NCI-H524 (cell line): Measurements from ENCODE around the gene GATB.
"Not testable (repeated sequence)": the region's sequence is repeated elsewhere in the genome, so short reads cannot be mapped to it uniquely, and the experiment has no call there.

Experiments used
- DNase-seq, 2 experiments: peaks; one replicate each; lab custom pipeline; 2025; lab: John Stamatoyannopoulos, UW

GATB gene

GRCh38 chr4:151731670-151732069 is 29.1 kb downstream of the GATB start:
- not testable (repeated sequence) for DNase-seq

GRCh38 chr4:151729731-151730559 is 30.9 kb downstream of the GATB start:
- no peak for DNase-seq

GRCh38 chr4:151728679-151729078 is 32.1 kb downstream of the GATB start:
- DNase-seq: no peak

DNA sequence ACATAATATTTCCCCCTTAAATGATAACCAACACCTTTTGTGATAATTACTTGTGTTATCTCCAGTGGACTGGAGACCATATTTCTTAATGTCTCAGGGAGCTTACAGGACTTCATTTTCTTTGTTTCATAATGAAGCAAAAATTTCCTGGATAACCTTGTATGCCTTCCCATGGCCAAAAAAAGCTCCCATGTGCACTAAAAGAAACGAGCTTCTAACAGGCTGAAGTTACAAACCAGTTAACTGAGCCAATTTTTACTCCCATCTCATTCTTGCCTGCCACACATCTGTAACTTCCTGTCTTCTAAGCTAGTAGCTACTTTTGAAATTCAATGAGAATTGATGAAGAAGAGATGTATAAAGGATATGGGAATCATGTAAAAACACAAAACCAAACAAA is 32.8 kb downstream of the GATB start:
- DNase-seq: no peak

DNA sequence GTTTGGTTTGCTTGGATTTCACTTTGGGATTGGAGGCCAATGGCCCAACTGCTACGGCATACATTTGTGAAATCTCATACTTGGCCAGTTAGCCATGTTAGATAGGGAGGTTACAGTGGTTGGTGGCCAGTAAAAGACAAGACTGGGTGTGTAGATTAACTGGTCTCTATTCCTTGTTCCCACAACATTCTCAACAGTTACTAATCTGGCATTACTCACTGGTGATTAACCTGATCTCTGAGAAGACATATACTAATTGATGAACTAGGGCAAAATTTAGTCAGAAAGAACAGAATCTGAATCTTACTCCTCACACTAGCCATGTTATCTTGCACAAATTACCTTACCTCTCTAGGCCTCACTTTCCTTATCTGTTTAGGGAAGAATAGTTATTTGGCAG is 33.4 kb downstream of the GATB start:
- DNase-seq: no peak

DNA sequence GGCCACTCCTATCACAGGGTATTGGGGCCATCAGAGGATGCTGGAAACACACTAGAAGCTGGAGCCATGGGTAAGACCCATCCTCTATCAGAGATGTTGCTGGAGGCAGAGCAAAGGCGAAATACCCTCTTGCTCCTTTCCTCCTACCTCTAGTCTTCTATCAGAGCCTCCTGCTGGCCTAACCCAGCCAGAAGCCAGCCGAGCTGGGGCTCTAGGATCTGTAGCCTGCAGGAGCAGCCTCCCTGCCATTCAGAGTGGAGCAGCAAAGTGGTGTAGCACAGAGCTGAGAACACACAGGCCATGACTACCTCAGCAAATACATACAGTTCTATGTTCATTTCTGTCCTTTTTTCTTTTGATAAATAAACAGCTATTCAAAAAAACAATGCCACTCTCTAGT is 35.7 kb downstream of the GATB start:
- DNase-seq: no peak

- DNase-seq: no peak
Observed at GRCh38 chr4:151721916-151722315, 38.9 kb downstream of the GATB start.

DNA sequence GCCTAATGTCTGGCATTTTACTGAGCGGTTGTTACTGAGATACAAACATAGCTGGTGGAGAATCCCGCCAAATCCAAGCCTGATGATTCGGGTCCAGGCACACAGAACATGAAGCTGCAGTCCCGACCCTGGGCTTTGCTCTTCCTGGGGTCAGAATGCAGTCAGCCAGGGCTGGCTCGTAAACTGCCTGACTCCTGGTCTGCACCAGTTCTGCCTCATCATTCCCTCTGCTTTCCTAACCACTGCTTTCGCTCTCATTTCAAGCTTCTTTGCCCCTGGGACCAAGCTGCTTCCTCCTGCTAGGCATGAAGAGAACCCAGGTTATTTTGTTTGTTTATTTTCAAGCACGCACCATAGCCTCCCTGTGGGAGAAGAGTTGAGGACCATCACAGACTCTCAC is 39.3 kb downstream of the GATB start:
- DNase-seq: no peak

DNA sequence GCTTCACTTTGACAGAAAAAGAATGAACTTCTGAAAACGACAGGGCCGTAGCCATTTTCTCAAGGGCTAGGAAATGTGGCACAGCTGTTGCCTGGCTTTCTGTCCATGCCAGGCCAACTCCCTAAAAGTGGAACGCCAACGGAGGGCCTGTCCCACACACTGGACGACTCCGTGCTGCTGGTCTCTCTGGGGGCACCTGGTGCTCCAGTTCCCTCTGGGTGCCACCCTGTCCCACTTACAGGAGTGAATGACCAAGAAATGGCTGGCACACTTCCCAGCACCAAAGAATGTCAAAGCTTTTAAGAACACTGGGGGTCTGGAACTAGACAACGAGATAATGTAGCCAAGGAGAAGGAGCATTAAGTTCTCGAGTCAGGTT is 40.9 kb downstream of the GATB start:
- DNase-seq: no peak

- no peak for DNase-seq
Observed at GRCh38 chr4:151718984-151719955, 41.5 kb downstream of the GATB start.

- no peak for DNase-seq
Observed at GRCh38 chr4:151717909-151718628, 42.7 kb downstream of the GATB start.

DNA sequence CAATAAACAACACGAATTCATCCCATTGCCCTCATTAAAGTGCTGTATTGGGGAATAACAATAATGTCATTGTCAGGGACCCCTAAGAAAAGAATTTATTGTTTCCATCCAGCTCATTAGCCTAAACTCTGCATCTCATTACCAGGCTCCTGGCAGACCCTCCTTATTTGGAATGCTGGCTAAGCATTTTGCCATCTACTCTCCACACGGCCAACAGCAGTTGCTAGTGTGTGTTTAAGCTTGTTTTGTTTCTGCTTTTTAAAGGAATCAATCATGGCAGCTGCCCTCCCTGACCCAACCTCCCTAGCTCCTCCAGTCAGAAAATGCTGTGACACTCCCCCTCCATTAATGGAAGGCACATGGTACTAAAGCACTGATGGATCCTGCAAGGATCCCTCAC is 43.5 kb downstream of the GATB start:
- DNase-seq: no peak

- DNase-seq: no peak
Observed at GRCh38 chr4:151716324-151716723, 44.5 kb downstream of the GATB start.

GRCh38 chr4:151715881-151716280 is 44.9 kb downstream of the GATB start:
- peak in 1 of 2 experiments; percentile 20 for DNase-seq

DNA sequence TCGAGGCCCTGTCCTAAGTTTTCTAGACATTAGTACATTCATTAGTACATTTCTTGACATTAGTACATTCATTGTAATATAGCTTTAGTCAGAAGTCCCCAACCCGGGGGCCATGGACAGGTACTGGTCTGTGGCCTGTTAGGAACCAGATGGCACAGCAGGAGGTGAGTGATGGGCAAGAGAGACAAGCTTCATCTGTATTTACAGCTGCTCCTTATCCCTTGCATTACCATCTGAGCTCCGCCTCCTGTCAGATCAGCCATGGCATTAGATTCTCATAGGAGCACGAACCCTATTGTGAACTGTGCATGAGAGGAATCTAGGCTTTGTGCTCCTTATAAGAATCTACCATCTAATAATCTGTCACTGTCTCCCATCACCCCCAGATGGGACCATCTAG is 48.0 kb downstream of the GATB start:
- DNase-seq: peak in 1 of 2 experiments; percentile 3

- DNase-seq: no peak
Observed at GRCh38 chr4:151711646-151712045, 49.2 kb downstream of the GATB start.

DNA sequence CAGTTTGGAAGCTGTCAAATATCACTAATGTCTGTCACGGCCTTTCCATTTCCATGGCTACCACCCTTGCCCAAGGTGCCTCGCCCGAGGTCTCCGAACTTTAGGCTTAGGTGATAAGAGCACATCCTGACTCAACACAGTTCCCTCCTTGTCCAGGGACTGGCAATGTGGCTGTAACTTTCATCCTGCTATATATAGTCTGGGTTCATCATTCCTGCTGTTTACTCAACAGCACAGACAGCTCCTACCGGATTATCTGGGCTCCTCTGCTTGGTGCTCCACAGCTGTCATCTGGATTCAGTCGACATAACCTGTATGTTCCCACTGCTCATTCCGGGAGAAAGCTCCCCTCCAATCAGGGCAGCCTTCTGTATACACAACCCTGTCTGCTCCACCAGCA is 51.2 kb downstream of the GATB start:
- DNase-seq: no peak

DNA sequence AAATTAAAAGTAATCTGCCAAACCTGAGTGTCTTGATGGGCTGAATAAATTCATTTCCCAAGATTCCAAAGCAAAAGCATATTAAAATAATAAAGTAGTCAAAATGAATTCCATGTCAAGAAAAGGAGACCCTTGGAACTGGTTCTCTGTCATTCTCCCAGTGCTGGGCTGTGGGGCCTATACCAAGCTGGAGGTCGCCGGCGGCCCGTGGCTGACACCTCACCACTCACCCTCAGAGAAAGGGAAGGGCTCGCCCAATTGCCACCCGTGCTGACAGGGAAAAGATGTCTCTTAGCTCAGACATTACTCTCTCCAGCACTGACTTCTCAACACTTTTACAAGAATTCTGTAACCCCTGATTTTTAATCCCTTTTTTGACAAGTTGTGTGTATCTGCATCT is 51.7 kb downstream of the GATB start:
- DNase-seq: no peak

- DNase-seq: no peak
Observed at GRCh38 chr4:151708100-151708499, 52.7 kb downstream of the GATB start.

- no peak for DNase-seq
Observed at GRCh38 chr4:151703401-151703800, 57.4 kb downstream of the GATB start.

DNA sequence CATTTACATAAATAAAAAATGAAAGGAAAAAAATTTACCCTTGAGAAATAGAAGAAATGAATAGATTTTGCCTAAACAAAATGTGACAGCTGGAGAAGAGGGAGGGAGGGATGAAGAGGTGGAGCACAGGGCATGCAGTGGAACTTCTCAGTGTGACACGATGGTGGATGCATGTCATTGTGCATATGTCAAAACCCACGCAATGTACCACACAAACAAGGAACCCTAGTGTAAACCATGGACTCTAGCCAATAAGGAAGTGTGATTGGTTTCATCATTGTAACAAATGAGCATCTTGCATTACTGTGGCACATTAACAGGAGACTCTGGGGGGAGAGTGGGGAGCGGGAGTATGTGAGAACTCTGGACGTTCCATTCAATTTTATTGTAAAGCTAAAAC is 58.6 kb downstream of the GATB start:
- no peak for DNase-seq

DNA sequence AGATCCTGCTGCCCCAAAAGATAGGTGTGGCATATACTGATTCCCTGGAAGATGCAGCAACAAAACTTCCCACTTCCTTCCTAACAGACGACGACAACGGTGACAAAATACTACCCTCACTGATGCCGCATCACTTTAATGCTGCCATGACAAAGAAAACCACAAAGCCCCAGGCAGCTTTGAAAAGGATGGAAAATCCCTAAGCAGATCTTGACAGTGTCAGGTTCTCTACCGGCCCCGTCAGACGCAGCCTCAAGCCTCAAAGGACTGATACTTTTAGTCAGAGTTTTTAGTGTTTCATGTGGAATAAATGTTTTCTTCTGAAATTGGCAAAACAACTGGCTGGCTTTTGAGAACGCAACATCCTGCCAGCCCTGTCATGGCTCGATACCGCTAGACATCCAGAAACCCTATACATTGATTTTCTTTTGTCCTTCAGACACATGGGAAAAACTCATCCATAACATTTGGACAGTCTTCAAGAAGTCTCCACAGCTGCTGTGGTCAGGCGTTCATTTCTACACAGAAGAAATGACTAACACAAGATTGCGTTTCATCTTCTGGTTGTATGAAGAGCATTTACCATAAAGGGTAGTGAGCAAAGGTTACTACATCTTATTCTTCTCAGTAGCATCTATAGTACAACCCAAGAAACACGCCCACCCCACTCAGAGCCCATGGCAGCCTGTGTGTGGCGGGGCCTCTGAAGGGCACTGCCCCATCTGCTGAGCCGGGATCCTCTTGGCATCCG is 60.1 kb downstream of the GATB start:
- DNase-seq: no peak
